ENCODE measurements around the gene DENND2C. TPM values are rescaled to one million over a fixed set of nuclear protein-coding genes. Genes with fewer than 3 reads are reported as not detected.

The DENND2C gene
- polyA plus RNA-seq, 1 experiment: 0.64 TPM

DNA sequence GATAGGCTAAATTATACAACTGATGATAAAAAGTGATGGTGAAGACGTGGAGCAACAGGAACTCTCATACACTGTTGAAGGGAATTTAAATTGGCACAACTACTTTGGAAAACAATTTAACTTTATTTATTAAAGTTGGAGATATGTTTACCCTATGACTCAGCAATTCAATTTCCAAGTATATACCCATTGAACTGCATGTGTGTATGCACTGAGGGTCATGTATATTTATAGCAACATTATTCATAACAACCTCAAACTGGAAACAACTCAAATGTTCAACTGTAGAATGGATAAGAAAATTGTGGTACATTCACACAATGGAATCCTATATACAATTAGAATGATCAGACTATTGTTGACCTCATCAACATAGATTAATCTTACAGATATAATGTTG lies 71.9 kb downstream of the DENND2C start:
- H3K27me3 ChIP-seq (ENCODE audit: control insufficient read depth, insufficient read depth, low read length): no peaks in the 10 kb centered on the region
- CTCF ChIA-PET: no interaction called here
- POLR2A ChIA-PET: no interaction called here
- no peak for TF ChIP-seq CTCF (IDR thresholded peaks at IDR 0.05; ENCODE audit: low read depth, low read length)
- H3K4me3 ChIP-seq (ENCODE audit: low read depth, low read length): no peak overlapping the region
- H3K27ac ChIP-seq (ENCODE audit: low read depth, low read length): no peak overlapping the region
- DNase-seq (ENCODE audit: low read depth, low spot score): no peak
- H3K9me3 ChIP-seq (ENCODE audit: control insufficient read depth, insufficient read depth, low read length): no peaks in the 10 kb centered on the region

GRCh38 chr1:114595602-114596001 lies 74.2 kb downstream of the DENND2C start:
- Histone ChIP-seq H3K27ac (ENCODE audit: low read depth, low read length) (no peak overlapping the region), H3K4me3 (ENCODE audit: low read depth, low read length) (no peak overlapping the region), H3K27me3 (ENCODE audit: control insufficient read depth, insufficient read depth, low read length) (no peaks in the 10 kb centered on the region), H3K9me3 (ENCODE audit: control insufficient read depth, insufficient read depth, low read length) (no peaks in the 10 kb centered on the region)
- TF ChIP-seq CTCF (IDR thresholded peaks at IDR 0.05; ENCODE audit: low read depth, low read length): no peak
- POLR2A ChIA-PET: no interaction called here
- DNase-seq (ENCODE audit: low read depth, low spot score): no peak
- CTCF ChIA-PET: no interaction called here

DNA sequence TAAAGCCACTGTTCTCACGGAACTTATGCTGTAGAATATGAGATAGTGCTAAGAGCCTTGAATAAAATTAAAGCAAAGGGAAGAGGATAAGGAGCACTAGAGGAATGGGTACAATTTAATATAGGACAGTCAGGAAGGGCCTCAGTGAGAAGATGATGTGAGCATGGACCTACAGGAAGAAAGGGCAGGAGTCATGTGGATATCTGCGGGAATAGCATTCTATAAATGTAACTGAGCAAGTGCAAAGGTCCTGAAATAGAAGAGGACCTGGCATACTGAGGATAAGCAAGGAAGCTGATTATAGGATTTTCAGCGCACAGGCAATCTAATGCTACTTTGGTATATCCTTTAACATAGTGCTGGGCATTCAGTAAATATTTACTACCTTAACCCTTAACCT lies 75.8 kb downstream of the DENND2C start:
- no peak for DNase-seq (ENCODE audit: low read depth, low spot score)
- TF ChIP-seq CTCF (IDR thresholded peaks at IDR 0.05; ENCODE audit: low read depth, low read length): no peak
- H3K27ac ChIP-seq (ENCODE audit: low read depth, low read length): no peak overlapping the region
- ChIA-PET POLR2A (no interaction called here), CTCF (interaction anchor here (0.7 kb wide), 1 partner anchor 17 kb away, joined by 7 read pairs; no protein-coding TSS in a partner anchor)
- H3K27me3 ChIP-seq (ENCODE audit: control insufficient read depth, insufficient read depth, low read length): no peaks in the 10 kb centered on the region
- H3K9me3 ChIP-seq (ENCODE audit: control insufficient read depth, insufficient read depth, low read length): no peaks in the 10 kb centered on the region
- H3K4me3 ChIP-seq (ENCODE audit: low read depth, low read length): no peak overlapping the region

GRCh38 chr1:114589122-114589521 lies 80.7 kb downstream of the DENND2C start:
- no peak for TF ChIP-seq CTCF (IDR thresholded peaks at IDR 0.05; ENCODE audit: low read depth, low read length)
- ChIA-PET POLR2A (no interaction called here), CTCF (no interaction called here)
- no peak for DNase-seq (ENCODE audit: low read depth, low spot score)
- no peaks in the 10 kb centered on the region for H3K27me3 ChIP-seq (ENCODE audit: control insufficient read depth, insufficient read depth, low read length)
- no peak overlapping the region for H3K4me3 ChIP-seq (ENCODE audit: low read depth, low read length)
- H3K27ac ChIP-seq (ENCODE audit: low read depth, low read length): no peak overlapping the region
- no peaks in the 10 kb centered on the region for H3K9me3 ChIP-seq (ENCODE audit: control insufficient read depth, insufficient read depth, low read length)

DNA sequence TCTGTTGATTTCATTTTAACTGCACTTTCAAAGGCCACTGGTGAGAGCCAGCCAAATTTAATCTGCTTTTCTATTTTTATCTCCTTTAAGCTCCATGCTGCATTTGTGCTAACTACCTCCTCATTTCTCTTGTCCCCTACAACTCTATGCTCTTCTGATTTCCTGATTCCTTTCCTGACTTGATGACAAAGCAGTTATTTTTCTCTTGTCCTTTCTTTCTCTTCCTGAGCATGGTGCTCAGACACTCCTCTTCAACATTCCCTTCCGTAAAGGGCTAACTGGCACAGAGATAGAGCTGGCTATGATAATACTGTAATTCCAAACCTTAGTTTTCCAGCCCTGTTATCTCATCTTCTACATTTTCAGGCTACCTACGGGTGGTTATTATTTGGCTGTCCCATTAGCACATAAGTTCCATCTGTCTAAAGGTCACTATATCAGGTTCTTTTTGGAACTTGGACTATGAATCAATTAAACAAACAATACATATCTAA lies 81.6 kb downstream of the DENND2C start:
- ChIA-PET CTCF (no interaction called here), POLR2A (no interaction called here)
- DNase-seq (ENCODE audit: low read depth, low spot score): no peak
- no peak overlapping the region for H3K4me3 ChIP-seq (ENCODE audit: low read depth, low read length)
- no peaks in the 10 kb centered on the region for H3K9me3 ChIP-seq (ENCODE audit: control insufficient read depth, insufficient read depth, low read length)
- no peak for TF ChIP-seq CTCF (IDR thresholded peaks at IDR 0.05; ENCODE audit: low read depth, low read length)
- H3K27ac ChIP-seq (ENCODE audit: low read depth, low read length): no peak overlapping the region
- H3K27me3 ChIP-seq (ENCODE audit: control insufficient read depth, insufficient read depth, low read length): no peaks in the 10 kb centered on the region

Data from AG04450 (cell line).